Kidney epithelial cell (primary cell): Measurements from ENCODE around the gene BAZ1A. TPM values are rescaled to one million over a fixed set of nuclear protein-coding genes. Genes with fewer than 3 reads are reported as not detected.

Source experiments
- DNase-seq: peaks from one replicate; pipeline ENCODE4 v3.0.0-alpha.2; 2010; ENCODE audit warnings: low read depth
- H3K27me3 ChIP-seq: 2 replicates; pipeline ENCODE4 v1.6.0; 2011; ENCODE audit warnings: low read length; ENCODE audit not compliant: control insufficient read depth, insufficient read depth
- H3K36me3 ChIP-seq: 2 replicates; pipeline ENCODE4 v1.5.1; 2011; ENCODE audit warnings: low read length; ENCODE audit not compliant: control insufficient read depth, insufficient read depth
- H3K4me3 ChIP-seq: 2 replicates; pipeline ENCODE4 v1.5.1; 2011; ENCODE audit warnings: low read depth, mild to moderate bottlenecking, control low read depth, low read length
- CTCF ChIP-seq: IDR thresholded peaks from 2 replicates; pipeline ENCODE4 v1.5.1; 2011; ENCODE audit warnings: mild to moderate bottlenecking, moderate library complexity, low read length, control low read depth, inconsistent platforms; ENCODE audit not compliant: insufficient read depth, poor library complexity, severe bottlenecking
- total RNA-seq: library from RNA; depleted of rRNA; stranded (reverse); fragments of >200 nt; gene quantifications from 2 replicates; pipeline ENCODE4 v1.2.3, GENCODE V29; 2015

BAZ1A gene
- total RNA-seq, 1 donor from 2014 or later, result 36.1 TPM

- H3K36me3 ChIP-seq, result no peaks in the 10 kb centered on the region
- no peak for TF ChIP-seq CTCF
- DNase-seq, result no peak
- H3K27me3 ChIP-seq, result no peaks in the 10 kb centered on the region
- H3K4me3 ChIP-seq, result no peak overlapping the region
These were observed 151.3 kb downstream of the BAZ1A start for GRCh38 chr14:34723867-34724266.

- peak; percentile 79 for TF ChIP-seq CTCF
- Histone ChIP-seq H3K36me3 (no peaks in the 10 kb centered on the region), H3K27me3 (no peaks in the 10 kb centered on the region), H3K4me3 (no peak overlapping the region)
- DNase-seq, result no peak
These were observed 152.2 kb downstream of the BAZ1A start for GRCh38 chr14:34722723-34723545.

GRCh38 chr14:34721129-34721528 lies 154.0 kb downstream of the BAZ1A start:
- H3K4me3 ChIP-seq, result no peak overlapping the region
- no peaks in the 10 kb centered on the region for H3K36me3 ChIP-seq
- no peak for DNase-seq
- TF ChIP-seq CTCF, result no peak
- H3K27me3 ChIP-seq, result no peaks in the 10 kb centered on the region

- Histone ChIP-seq H3K4me3 (no peak overlapping the region), H3K27me3 (no peaks in the 10 kb centered on the region), H3K36me3 (no peaks in the 10 kb centered on the region)
- no peak for DNase-seq
- TF ChIP-seq CTCF, result no peak
These were observed 156.3 kb downstream of the BAZ1A start for GRCh38 chr14:34718750-34719304.

GRCh38 chr14:34715127-34715863 lies 159.9 kb downstream of the BAZ1A start:
- no peak for TF ChIP-seq CTCF
- H3K36me3 ChIP-seq, result no peaks in the 10 kb centered on the region
- no peaks in the 10 kb centered on the region for H3K27me3 ChIP-seq
- peak overlapping the region; percentile 90 for H3K4me3 ChIP-seq
- DNase-seq, result no peak
